Stimulated activated CD4-positive, alpha-beta T cell treated with anti-CD3 and anti-CD28 coated beads, Interleukin-15, amount 100 ng/mL, for 24 hours (primary cell): ENCODE measurements around the gene ELOVL5.
"Not testable (repeated sequence)": the region's sequence is repeated elsewhere in the genome, so short reads cannot be mapped to it uniquely, and the experiment has no call there.

ENCODE experiments used
- DNase-seq: peaks from one replicate; pipeline ENCODE4 v3.0.0-alpha.2; 2020

Gene ELOVL5

GRCh38 chr6:53327017-53327395 lies 21.7 kb downstream of the ELOVL5 start:
- DNase-seq = no peak

DNA sequence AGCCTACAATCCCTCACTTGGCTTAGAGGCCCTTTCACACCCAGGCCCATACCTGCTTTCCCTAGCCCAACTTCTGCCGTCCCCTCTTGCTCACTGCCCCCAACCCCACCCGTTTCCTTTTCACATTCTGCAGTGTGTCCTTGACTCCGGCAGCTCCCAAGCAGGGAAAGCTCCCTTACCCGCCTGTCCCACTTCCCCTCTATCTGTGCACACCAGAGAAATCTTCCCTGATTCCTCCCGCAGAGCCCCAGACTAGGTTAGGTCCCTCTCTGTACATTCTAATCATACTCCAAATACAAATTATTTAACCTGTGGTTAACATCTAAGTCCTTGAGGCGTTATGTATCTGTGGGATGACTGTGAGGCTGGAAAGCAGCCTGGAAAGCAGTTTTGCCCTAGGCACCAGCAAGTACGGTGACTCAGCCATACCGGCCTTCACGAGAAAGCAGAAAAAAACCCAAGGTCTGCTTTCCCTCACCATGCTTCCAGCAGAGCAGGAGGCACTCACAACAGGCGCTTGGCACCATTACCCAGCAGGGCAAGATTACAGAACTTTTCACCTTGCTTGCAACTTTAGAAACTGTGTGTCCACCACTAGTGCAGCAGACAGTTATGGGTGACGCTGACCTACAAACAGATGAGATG lies 22.3 kb downstream of the ELOVL5 start:
- DNase-seq = peak; percentile 36

DNA sequence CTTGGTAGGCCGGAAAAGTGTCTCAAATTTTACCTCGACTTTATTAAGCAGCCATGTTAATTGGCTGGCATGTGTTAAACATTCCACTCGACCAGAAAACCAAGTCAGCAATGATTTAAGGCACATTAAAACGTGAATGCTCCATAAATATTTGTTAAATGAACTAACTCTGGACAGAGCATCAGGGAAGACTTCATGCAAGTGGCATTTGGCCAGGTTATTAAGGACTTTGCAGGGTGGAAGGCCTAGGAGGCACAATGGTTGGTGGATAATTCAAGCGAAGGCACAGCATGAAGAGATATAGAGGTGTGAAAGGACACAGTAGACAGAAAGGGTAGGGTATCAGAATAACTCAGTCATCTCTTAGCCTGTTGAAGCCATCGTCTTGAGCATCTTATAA lies 23.0 kb downstream of the ELOVL5 start:
- DNase-seq = no peak

DNA sequence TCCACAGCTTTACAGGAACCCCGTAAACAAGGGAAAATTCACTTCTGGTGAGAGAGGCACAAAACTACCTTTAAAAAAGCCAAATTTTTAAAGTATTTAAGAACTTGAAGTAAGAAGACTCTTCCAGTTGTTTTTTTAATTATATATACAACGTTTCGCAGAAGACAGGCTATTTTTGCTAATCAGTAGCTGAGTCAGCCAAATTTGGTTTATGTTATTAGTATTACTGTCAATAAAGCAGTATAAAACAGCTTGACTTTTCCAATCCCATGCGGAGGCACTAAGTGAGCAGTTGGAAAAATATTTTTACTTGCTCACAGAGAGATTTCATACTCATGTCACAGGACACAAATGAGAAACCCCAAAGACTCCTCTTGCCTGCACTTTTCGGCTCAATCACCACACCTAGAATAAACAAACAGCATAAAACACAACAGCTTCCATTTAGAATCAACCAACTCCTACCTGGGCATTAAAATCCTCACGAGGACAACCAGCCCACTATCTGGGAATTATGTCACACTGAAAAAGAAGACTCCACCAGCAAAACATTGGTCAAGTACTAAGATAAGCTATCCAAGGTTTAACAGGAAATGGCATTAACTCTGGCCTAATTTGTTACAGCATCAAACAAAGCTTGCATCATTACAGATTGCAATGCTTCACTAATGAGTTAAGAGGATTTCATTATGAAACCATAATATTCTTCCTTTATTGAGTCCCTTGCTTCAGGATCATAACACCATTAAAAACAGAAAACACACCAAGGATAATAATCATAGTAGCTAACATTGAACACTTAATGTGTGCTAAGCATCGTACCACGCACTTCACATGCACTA lies 26.3 kb downstream of the ELOVL5 start:
- no peak for DNase-seq

DNA sequence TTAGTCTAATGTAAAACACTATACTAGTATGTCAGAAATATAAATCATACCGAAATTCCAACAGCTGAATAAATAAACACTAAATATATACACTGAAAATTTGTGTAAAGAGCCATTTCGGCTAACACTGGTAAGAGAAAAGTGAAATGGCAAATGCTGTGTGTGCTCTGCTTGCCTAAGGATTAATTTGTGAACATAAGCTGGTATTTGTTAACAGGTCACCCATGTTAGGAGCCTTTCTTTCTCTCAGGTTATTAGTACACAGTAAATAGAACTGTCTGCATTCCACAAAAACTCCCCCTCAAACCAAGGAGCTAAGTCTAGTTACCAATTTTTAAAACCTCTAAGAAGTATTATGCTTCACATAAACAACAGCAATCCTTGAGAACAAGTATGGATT lies 27.0 kb downstream of the ELOVL5 start:
- no peak for DNase-seq

DNA sequence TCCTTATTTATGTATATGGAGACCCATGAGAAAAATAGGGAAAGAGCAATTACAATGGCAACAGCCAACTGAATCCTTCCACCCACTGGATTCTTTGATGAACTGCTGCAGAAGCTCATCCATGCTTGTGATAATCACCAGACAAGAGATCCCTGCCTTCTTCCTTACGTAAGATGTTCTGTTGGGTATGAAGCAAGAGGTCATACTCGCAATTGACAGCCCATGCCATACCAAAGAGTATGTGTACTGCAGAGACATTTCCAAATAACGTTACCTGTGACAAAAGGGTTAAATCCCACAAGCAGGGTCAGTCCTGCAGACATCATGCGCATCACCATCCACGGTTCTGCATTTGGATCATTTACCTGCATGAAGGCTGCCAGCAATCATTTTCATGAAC lies 27.8 kb downstream of the ELOVL5 start:
- DNase-seq = no peak

DNA sequence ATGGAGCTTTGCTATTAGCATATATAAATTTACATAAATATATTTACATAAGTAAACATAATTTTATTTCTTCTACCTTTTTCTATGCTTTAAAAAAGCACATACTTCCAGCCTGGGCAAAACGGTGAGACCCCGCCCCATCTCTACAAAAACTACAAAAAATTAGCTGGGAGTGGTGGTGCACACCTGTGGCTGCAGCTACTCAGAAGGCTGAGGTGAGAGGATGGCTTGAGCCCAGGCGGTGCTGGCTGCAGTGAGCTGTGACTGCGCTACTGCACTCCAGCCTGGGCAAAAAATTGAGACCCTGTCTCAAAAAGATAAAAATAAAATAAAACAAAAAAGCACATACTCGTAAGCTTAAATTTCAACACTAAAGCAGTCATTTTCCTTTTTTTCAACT lies 30.3 kb downstream of the ELOVL5 start:
- DNase-seq = no peak

DNA sequence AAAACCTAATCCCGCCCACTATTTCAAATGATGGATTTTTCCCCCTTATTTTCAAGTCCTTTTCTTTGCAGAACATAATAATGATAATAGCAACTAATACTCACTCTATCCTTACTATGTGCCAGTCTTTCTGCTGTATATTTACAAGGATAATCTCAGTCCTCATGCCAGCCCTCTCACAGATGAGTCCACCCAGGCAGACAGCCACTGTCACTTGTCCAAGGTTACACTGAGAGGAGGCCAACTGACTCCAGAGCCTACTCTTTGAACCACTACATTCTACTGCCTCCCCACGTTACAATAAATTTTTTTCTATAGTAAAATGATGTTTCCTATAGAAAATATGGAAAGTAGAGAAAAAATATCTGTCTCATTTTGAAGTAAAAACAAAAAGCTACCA lies 30.9 kb downstream of the ELOVL5 start:
- no peak for DNase-seq

- not testable (repeated sequence) for DNase-seq
These were observed 31.5 kb downstream of the ELOVL5 start for GRCh38 chr6:53317299-53317698.

DNA sequence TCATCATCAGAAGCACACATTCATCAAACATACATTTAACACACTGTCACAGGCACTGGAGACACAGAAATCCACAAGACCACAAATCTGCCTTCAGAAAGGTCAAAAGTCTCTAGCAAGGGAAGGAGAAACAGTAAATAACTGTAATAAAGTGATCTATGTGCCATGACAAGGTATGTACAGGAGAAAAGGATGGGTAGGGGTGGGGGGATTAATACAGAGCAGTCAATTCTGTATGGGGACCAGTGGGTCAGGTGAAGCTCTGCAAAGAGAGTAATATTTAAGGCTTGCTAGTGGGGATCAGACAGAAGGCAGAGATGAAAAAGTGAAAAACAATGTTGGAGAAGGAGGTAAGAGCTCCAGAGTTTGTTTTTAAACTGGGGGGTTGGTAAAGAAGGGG lies 32.6 kb downstream of the ELOVL5 start:
- DNase-seq = no peak

- no peak for DNase-seq
These were observed 33.5 kb downstream of the ELOVL5 start for GRCh38 chr6:53315086-53315724.

GRCh38 chr6:53313784-53314400 lies 34.9 kb downstream of the ELOVL5 start:
- no peak for DNase-seq

DNA sequence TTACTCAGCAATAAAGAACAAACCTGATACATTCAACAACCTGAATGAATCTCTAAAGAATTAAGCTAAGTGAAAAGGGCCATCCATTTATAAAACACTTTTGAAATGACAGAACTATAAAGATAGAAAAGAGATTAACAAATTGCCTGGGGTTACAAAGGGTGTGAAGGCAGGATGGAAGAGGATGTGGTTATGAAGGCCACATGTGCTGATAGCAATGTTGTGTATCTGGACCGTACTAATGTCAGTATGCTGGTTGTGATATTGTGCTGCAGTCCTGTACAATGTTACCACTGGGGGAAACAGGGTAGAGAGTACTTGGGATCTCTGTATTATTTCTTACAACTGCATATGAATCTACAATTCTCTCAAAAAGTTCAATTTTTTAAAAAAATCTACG lies 36.4 kb downstream of the ELOVL5 start:
- no peak for DNase-seq

- DNase-seq = no peak
These were observed 37.2 kb downstream of the ELOVL5 start for GRCh38 chr6:53311586-53311935.

GRCh38 chr6:53310771-53311585 lies 37.8 kb downstream of the ELOVL5 start:
- no peak for DNase-seq

DNA sequence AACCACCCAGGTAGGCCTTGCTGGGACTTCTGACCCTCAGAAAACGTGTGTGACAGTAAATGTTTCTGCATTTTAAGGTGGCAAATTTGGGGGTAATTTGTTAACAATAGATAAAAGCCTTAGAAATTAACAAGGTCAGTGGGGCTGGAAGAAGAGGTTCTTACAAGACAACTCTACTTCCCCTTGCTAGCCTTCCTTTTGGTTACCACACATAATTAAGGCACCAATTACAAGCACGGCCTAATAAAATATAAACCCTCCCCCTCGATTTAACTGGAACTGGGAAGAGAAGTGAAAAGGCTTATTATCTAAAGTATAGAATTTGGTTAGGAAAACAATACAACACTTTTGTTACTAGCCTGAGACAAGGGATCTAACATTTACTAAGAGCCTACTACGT lies 38.8 kb downstream of the ELOVL5 start:
- no peak for DNase-seq

GRCh38 chr6:53309059-53309900 lies 39.5 kb downstream of the ELOVL5 start:
- DNase-seq = no peak

DNA sequence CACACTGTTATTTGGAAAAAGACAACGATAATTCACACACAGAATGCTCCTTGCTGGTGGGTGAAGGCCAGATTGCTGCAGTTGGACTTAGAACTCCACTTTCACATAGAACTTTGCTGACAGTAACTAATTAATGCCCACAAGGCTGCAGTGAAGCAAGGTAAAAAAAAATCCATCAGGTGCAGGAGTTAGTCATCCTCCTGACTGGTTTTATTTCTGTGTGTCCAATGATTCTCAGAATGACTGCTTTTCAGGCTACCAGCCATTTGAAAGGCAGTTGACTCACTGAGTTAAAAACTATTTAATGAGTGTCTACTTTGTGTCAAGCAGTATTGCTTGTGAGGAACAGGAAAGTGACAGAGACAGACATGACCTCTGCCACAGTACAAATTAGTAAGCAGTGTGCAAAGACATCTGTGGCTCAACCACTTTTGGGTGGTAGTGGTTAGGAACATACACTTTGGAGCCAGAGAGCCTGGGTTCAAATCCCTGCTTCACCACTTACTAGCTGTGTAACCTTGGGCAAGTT lies 41.9 kb downstream of the ELOVL5 start:
- DNase-seq = peak; percentile 47

- DNase-seq = not testable (repeated sequence)
These were observed 42.5 kb downstream of the ELOVL5 start for GRCh38 chr6:53306217-53306616.

GRCh38 chr6:53305506-53306005 lies 43.2 kb downstream of the ELOVL5 start:
- not testable (repeated sequence) for DNase-seq

DNA sequence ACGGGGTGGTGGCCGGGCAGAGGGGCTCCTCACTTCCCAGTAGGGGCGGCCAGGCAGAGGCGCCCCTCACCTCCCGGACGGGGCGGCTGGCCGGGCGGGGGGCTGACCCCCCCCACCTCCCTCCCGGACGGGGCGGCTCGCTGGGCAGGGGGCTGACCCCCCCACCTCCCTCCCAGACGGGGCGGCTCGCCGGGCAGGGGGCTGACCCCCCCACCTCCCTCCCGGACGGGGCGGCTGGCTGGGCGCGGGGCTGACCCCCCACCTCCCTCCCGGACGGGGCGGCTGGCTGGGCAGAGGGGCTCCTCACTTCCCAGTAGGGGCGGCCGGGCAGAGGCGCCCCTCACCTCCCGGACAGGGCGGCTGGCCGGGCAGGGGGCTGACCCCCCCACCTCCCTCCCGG lies 43.8 kb downstream of the ELOVL5 start:
- DNase-seq = not testable (repeated sequence)
